SHP77 (cell line): Measurements from ENCODE around the gene TAX1BP1.
"Not testable (repeated sequence)": the region's sequence is repeated elsewhere in the genome, so short reads cannot be mapped to it uniquely, and the experiment has no call there.

Experiments
- DNase-seq, 2 experiments: peaks; one replicate each; lab custom pipeline; 2025; lab: John Stamatoyannopoulos, UW

The TAX1BP1 gene

GRCh38 chr7:27843584-27844305 lies 103.8 kb downstream of the TAX1BP1 start:
- DNase-seq: no peak

- no peak for DNase-seq
Measured at GRCh38 chr7:27846388-27846787, 106.4 kb downstream of the TAX1BP1 start.

- DNase-seq: no peak
Measured at GRCh38 chr7:27850531-27850930, 110.6 kb downstream of the TAX1BP1 start.

GRCh38 chr7:27856703-27857485 lies 116.9 kb downstream of the TAX1BP1 start:
- not testable (repeated sequence) for DNase-seq

GRCh38 chr7:27860800-27861199 lies 120.8 kb downstream of the TAX1BP1 start:
- no peak for DNase-seq

- no peak for DNase-seq
Measured at GRCh38 chr7:27861747-27862146, 121.8 kb downstream of the TAX1BP1 start.

GRCh38 chr7:27863880-27864279 lies 123.9 kb downstream of the TAX1BP1 start:
- DNase-seq: no peak

GRCh38 chr7:27866256-27866655 lies 126.3 kb downstream of the TAX1BP1 start:
- DNase-seq: no peak

GRCh38 chr7:27866828-27867672 lies 127.1 kb downstream of the TAX1BP1 start:
- no peak for DNase-seq

GRCh38 chr7:27868131-27868550 lies 128.2 kb downstream of the TAX1BP1 start:
- no peak for DNase-seq

GRCh38 chr7:27869056-27869455 lies 129.1 kb downstream of the TAX1BP1 start:
- no peak for DNase-seq

GRCh38 chr7:27870595-27870994 lies 130.6 kb downstream of the TAX1BP1 start:
- no peak for DNase-seq

- no peak for DNase-seq
Measured at GRCh38 chr7:27871086-27871485, 131.1 kb downstream of the TAX1BP1 start.

GRCh38 chr7:27871866-27872265 lies 131.9 kb downstream of the TAX1BP1 start:
- no peak for DNase-seq

- no peak for DNase-seq
Measured at GRCh38 chr7:27872356-27873275, 132.7 kb downstream of the TAX1BP1 start.

- no peak for DNase-seq
Measured at GRCh38 chr7:27873981-27874957, 134.3 kb downstream of the TAX1BP1 start.

- no peak for DNase-seq
Measured at GRCh38 chr7:27875061-27875460, 135.1 kb downstream of the TAX1BP1 start.

- DNase-seq: no peak
Measured at GRCh38 chr7:27875832-27876231, 135.9 kb downstream of the TAX1BP1 start.

- no peak for DNase-seq
Measured at GRCh38 chr7:27876756-27877155, 136.8 kb downstream of the TAX1BP1 start.
